GM21423 (cell line): Measurements from ENCODE around the gene CT45A10.
"Not testable (repeated sequence)": the region's sequence is repeated elsewhere in the genome, so short reads cannot be mapped to it uniquely, and the experiment has no call there.

Experiments
- ATAC-seq: cut with Tn5 transposase; IDR thresholded peaks from one replicate; pipeline ENCODE4 v1.9.1; 2021; ENCODE audit warnings: mild to moderate bottlenecking, moderate library complexity; ENCODE audit not compliant: unreplicated experiment

Gene CT45A10

GRCh38 chrX:135893294-135893817 lies at the start of gene CT45A10, which contains the start of gene SAGE1:
TSS of gene CT45A10 (minus strand) at chrX:135893444. CDS start at chrX:135885344, 8,100 bp downstream.
TSS of gene SAGE1 (plus strand) at chrX:135893716. CDS start at chrX:135896243, 2,527 bp downstream.
- no peak for ATAC-seq

DNA sequence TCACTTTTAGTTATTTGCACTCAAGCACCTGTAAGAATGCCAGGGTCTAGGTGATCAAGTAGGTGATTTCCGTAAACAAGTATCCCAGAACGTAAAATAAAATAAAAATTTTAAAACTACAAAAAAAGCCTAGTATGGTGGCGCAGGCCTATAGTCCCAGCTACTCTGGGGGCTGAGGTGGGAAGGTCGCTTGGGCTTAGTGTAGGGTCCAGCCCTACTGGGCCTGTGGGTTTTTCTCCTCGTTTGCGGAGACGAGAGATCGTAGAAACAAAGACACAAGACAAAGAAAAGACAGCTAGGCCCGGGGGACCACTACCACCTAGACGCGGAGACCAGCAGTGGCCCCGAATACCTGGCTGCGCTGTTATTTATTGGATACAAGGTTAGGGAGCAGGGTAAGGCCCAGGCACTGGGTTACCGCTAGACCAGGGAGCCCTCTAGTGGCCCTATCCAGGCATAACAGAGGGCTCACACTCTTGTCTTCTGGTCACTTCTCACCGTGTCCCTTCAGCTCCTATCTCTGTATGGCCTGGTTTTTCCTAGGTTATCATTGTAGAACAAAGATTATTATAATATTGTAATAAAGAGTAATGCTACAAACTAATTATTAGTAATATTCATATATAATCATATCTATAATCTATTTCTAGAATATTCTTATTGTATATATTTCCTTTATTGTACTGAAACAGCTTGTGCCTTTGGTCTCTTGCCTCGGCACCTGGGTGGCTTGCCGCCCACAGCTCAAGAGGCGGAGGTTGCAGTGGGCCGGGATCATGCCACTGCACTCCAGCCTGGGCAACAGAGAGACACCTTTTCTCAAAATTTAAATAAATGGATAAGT lies 38.6 kb upstream of the CT45A10 start:
- ATAC-seq, result no peak

GRCh38 chrX:135927897-135928296 lies 34.7 kb upstream of the CT45A10 start:
- no peak for ATAC-seq

DNA sequence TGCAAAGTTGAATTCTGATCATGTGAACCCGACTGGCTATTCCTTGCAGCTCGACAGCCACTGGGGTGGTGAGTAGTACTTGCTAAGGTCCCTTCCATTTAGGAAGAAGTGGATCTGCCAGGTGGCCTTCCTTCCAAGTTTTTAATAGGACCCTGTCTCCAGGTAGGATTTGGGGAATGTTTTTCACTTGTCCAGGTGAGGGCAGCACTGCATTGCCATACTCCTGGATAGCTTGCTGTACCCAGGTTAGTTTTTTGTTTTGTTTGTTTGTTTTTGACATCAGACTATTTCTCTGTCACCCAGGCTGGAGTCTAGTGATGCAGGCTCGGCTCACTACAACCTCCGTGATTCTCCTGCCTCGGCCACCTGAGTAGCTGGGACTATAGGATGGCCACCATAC lies 30.1 kb upstream of the CT45A10 start:
- ATAC-seq, result no peak

DNA sequence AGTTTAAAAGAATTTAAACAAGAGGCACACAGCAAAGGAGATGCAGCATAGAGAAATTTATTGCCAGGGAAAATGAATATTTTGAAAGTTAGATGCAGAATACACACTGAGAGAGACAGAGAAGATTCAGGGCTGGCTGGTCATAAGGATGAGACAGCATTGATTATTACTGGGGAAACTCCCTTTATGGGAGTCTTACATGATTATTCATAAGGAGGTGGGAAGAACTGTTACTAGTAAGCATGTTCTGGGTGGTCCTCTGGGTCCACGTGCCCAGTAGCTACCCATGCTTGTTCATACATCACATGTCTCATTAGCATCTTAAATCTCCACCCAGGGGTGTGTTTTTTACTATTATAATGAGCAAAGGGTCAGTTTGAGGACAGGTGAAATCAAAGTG lies 27.3 kb upstream of the CT45A10 start:
- ATAC-seq, result not testable (repeated sequence)

GRCh38 chrX:135914404-135914803 lies 21.2 kb upstream of the CT45A10 start:
- no peak for ATAC-seq

DNA sequence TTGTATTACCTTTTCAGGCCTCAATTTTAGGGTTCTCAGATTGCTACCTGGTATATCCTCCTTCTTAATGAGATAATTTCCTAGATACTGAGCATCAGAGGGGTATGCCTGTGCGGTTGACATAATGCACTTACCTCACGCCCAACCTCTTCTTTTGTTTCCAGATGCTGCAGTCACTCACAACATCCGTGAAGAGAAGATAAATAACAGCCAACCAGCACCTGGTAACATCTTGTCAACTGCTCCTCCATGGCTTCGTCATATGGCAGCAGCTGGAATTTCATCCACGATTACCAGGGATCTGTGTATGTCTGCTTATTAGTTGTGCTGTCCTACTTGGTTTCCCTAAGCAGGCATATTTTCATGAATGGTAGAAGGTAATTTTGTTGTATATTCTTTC lies 17.0 kb upstream of the CT45A10 start:
- no peak for ATAC-seq

DNA sequence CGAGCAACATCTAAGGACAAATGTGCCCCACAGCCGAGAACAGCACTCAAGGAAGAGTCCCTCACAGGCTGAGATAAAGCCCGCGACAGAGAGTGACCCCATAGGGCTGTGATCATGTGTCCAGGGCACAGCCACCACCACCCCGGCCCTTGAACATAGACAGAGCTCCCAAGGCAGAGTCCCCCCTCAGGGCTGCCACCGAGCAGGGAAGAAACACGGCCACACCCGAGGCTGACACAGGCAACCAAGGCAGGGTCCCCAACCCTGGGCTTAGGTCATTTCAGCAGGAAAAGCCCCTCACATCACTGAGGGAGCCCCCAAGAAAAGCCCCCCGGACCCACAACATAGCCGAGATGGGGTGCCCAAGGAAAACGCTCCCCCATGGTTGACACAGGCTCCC lies 463 bp downstream of the CT45A10 start:
- ATAC-seq, result no peak

- ATAC-seq, result no peak
Measured at GRCh38 chrX:135890087-135890585, 3.1 kb downstream of the CT45A10 start.

DNA sequence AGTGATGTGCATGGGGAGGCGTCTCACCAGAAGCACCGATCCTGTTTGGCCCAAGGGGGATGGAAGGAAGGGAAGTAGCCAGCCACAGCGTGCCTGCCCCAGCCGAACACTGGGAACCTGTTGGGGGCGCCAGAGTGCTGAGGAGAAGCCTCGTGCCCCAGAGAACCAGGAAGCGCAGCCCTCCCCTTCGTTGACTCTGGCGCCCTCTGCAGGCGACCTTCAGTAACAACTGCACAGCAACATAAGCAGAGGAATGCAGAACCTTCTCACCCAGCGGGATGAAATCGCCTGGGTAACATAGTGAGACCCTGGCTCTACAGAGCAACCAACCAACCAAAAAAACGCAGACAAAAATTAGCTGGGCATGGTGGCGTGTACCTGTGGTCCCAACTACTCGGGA lies 4.3 kb downstream of the CT45A10 start:
- not testable (repeated sequence) for ATAC-seq

GRCh38 chrX:135888230-135888629 lies 5.0 kb downstream of the CT45A10 start:
- not testable (repeated sequence) for ATAC-seq

- ATAC-seq, result not testable (repeated sequence)
Measured at GRCh38 chrX:135882741-135883140, 10.5 kb downstream of the CT45A10 start.

- not testable (repeated sequence) for ATAC-seq
Measured at GRCh38 chrX:135871712-135872111, 21.5 kb downstream of the CT45A10 start, which contains the start of gene CT45A9. TSS of gene CT45A9 (minus strand) at chrX:135871812. CDS start at chrX:135868061, 3,751 bp downstream.

DNA sequence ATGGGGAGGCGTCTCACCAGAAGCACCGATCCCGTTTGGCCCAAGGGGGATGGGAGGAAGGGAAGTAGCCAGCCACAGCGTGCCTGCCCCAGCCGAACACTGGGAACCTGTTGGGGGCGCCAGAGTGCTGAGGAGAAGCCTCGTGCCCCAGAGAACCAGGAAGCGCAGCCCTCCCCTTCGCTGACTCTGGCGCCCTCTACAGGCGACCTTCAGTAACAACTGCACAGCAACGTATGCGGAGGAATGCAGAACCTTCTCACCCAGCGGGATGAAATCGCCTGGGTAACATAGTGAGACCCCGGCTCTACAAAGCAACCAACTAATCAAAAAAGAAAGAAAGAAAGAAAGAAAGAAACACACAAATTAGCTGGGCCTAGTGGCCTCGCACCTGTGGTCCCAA lies 38.8 kb downstream of the CT45A10 start, which contains the start of gene CT45A8:
Gene CT45A8 (minus strand): TSS at position 101 of the 400 bp plus-strand sequence. CDS start 3,755 bp downstream, outside the sequence.
- not testable (repeated sequence) for ATAC-seq

DNA sequence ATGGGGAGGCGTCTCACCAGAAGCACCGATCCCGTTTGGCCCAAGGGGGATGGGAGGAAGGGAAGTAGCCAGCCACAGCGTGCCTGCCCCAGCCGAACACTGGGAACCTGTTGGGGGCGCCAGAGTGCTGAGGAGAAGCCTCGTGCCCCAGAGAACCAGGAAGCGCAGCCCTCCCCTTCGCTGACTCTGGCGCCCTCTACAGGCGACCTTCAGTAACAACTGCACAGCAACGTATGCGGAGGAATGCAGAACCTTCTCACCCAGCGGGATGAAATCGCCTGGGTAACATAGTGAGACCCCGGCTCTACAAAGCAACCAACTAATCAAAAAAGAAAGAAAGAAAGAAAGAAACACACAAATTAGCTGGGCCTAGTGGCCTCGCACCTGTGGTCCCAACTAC lies 56.1 kb downstream of the CT45A10 start, which contains the start of gene CT45A7:
Gene CT45A7 (minus strand): TSS at position 101 of the 400 bp plus-strand sequence. CDS start 3,747 bp downstream, outside the sequence.
- not testable (repeated sequence) for ATAC-seq
